Thoracic aorta (tissue), 2 donors: ENCODE results near the gene C11orf71. TPM values are rescaled to one million over a fixed set of nuclear protein-coding genes. Genes with fewer than 3 reads are reported as not detected.

Experiments used
- ATAC-seq: fragments of 150-250 bp; one replicate; pipeline ENCODE4 v1.8.0; 2017; ENCODE audit warnings: low read depth; ENCODE audit not compliant: insufficient number of reproducible peaks, low FRiP score
- DNase-seq: peaks from one replicate; pipeline ENCODE4 v3.0.0-alpha.2; 2020; ENCODE audit warnings: low spot score
- H3K27ac ChIP-seq, 2 donors: fragments of 200-600 bp; sonication (generic); 1 replicate in 1 of 2; 2 replicates in 1 of 2; pipeline ENCODE4 v1.5.1; 2016; ENCODE audit warnings: mild to moderate bottlenecking in 2 of 2, moderate library complexity in 2 of 2
- H3K27me3 ChIP-seq: fragments of 200-600 bp; sonication (generic); replicated peaks from 2 replicates; pipeline ENCODE4 v1.6.0; 2016; ENCODE audit warnings: mild to moderate bottlenecking; ENCODE audit not compliant: insufficient read depth
- H3K36me3 ChIP-seq: fragments of 200-600 bp; sonication (generic); one replicate; pipeline ENCODE4 v1.5.1; 2016
- H3K4me1 ChIP-seq, 2 donors: fragments of 200-600 bp; sonication (generic); 1 replicate in 1 of 2; 2 replicates in 1 of 2; pipeline versions ENCODE4 v1.5.1 to v1.6.0; 2016; ENCODE audit warnings: low read depth in 2 of 2, mild to moderate bottlenecking in 1 of 2; ENCODE audit not compliant: control insufficient read depth in 1 of 2
- H3K4me3 ChIP-seq: fragments of 200-600 bp; sonication (generic); 2 replicates; pipeline ENCODE4 v1.5.1; 2016; ENCODE audit warnings: mild to moderate bottlenecking
- H3K9me3 ChIP-seq: fragments of 200-600 bp; sonication (generic); 2 replicates; pipeline ENCODE4 v1.5.1; 2016
- total RNA-seq, 2 donors: library from RNA; depleted of rRNA; stranded (reverse); fragments of >200 nt; gene quantifications; one replicate each; pipeline versions ENCODE4 v1.1.0 to v1.2.3, GENCODE V29; 2016
- TF ChIP-seq, protein P1 (sequence below): fragments of 200-600 bp; sonication (generic); IDR thresholded peaks from one replicate; pipeline ENCODE4 v1.5.1; 2019; ENCODE audit warnings: antibody characterized with exemption

Gene C11orf71, protein sequence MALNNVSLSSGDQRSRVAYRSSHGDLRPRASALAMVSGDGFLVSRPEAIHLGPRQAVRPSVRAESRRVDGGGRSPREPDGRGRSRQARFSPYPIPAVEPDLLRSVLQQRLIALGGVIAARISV
- 1 to 10 TPM; 2.9 to 4.1 TPM for total RNA-seq

DNA sequence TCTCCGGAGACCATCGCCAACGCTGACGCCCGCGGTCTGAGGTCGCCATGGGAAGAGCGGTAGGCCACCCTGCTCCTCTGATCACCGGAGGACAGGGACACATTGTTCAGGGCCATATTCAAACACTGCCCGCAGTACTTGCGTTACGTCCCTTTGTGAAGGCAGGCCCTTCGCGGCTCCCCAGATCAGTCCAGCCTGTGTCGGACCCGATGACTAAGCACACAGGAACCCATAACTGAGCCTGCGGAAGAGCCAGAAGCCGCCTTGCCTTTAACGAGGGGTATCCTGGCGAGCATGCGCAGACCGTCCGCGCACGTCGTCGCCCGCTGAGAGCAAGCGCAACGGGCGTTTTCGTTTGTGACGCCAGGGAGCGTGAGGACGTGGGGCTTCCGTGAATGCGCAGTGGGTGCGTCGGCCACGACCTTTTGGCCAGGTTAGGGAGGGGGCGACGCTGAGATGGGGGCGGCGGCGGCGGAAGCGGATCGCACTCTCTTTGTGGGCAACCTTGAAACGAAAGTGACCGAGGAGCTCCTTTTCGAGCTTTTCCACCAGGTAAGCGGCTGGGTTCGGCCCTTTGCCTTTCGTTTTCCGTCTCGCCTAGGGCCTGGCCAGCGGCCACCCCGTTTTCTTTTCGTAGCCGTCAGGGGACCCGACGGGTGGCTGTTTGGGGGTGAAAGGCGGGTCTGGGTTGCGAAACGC lies at the start of gene C11orf71, which contains the start of gene RBM7:
C11orf71 (minus strand) TSS at position 296 of the 699 bp plus-strand sequence; CDS start at position 116, 180 bp downstream.
RBM7 (plus strand) TSS at position 451 of the 699 bp plus-strand sequence; CDS start at position 457, 6 bp downstream.
- TF ChIP-seq, protein P1, sequence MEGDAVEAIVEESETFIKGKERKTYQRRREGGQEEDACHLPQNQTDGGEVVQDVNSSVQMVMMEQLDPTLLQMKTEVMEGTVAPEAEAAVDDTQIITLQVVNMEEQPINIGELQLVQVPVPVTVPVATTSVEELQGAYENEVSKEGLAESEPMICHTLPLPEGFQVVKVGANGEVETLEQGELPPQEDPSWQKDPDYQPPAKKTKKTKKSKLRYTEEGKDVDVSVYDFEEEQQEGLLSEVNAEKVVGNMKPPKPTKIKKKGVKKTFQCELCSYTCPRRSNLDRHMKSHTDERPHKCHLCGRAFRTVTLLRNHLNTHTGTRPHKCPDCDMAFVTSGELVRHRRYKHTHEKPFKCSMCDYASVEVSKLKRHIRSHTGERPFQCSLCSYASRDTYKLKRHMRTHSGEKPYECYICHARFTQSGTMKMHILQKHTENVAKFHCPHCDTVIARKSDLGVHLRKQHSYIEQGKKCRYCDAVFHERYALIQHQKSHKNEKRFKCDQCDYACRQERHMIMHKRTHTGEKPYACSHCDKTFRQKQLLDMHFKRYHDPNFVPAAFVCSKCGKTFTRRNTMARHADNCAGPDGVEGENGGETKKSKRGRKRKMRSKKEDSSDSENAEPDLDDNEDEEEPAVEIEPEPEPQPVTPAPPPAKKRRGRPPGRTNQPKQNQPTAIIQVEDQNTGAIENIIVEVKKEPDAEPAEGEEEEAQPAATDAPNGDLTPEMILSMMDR = no peak
- peak within 1 kb of the TSS; percentile 98 to 99 for H3K27ac ChIP-seq
- peaks cover 6% of the 10 kb centered on the region for H3K36me3 ChIP-seq
- H3K4me3 ChIP-seq = peak within 1 kb of the TSS; percentile 98
- DNase-seq (peak; percentile 91), ATAC-seq (peak; percentile 95)
- peaks cover 42 to 52% of the 10 kb centered on the region in 2 donors for H3K4me1 ChIP-seq
- no peaks in the 10 kb centered on the region for H3K27me3 ChIP-seq
- no peaks in the 10 kb centered on the region for H3K9me3 ChIP-seq

DNA sequence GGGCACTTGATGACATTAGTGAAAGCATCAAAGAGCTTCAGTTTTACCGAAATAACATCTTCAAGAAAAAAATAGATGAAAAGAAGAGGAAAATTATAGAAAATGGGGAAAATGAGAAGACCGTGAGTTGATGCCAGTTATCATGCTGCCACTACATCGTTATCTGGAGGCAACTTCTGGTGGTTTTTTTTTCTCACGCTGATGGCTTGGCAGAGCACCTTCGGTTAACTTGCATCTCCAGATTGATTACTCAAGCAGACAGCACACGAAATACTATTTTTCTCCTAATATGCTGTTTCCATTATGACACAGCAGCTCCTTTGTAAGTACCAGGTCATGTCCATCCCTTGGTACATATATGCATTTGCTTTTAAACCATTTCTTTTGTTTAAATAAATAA lies 49.5 kb upstream of the C11orf71 start:
- peaks cover 0 to 3% of the 10 kb centered on the region in 2 donors for H3K4me1 ChIP-seq
- H3K27ac ChIP-seq = no peak overlapping the region
- no peak for DNase-seq
- H3K27me3 ChIP-seq = no peaks in the 10 kb centered on the region
- ATAC-seq = no peak
- H3K9me3 ChIP-seq = no peaks in the 10 kb centered on the region
- TF ChIP-seq, protein P1 = no peak
- H3K4me3 ChIP-seq = no peak overlapping the region
- peaks cover 10% of the 10 kb centered on the region for H3K36me3 ChIP-seq

DNA sequence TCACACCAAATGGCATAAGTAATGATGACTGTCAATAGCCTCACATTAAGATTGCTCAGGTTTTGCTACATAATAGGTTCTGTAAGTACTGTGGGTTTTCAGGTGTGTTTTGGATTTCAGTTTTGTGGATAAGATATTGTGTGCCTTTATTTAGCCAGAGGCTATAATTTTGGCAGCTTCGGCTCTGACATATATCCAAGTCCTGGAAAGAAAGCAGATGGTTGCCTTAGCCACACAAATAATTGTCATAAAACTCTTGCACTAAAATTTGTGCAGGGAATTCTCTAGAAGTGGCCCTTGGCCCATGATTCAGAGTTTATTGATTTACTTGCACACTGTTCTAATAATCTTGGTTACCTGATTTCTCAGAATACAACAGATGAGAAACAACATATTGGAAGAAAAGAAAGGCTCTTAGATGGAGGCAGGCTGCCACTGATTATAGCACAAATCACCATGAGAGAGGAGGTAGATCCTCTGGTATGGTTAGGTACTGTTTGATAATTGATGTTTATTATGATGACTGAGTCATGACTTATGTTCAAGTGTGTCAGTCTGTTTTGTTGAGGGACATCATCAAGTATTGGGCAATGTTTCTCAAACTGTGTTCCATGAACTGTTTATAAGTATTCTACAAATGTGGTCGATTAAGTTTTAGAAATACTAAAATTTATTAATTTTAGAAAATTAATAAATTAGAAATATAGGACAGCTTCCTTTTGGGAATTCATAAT lies 48.6 kb upstream of the C11orf71 start:
- H3K36me3 ChIP-seq = peaks cover 10% of the 10 kb centered on the region
- peaks cover 0 to 3% of the 10 kb centered on the region in 2 donors for H3K4me1 ChIP-seq
- TF ChIP-seq, protein P1 = no peak
- H3K27me3 ChIP-seq = no peaks in the 10 kb centered on the region
- DNase-seq = no peak
- no peak overlapping the region for H3K4me3 ChIP-seq
- no peaks in the 10 kb centered on the region for H3K9me3 ChIP-seq
- ATAC-seq = no peak
- H3K27ac ChIP-seq = no peak overlapping the region

DNA sequence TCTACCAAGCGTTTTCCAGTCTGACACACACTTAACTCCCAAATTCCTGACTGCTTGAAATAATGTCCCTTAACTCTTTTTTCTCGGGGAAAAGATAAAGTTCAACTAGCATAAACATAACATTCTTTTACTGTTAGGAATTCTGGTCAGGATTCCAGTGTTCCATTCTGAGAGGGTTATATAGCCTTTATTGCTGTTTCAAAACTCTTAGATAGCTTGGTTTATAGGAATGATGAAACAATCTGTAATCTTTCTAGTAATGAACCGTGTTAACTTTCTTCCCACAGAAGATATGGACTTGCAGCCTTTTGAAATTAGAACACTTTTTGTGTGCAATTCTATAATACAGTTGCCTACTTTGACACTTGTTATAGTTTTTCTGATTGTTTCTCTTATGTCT lies 47.6 kb upstream of the C11orf71 start:
- Histone ChIP-seq H3K27ac (no peak overlapping the region), H3K9me3 (no peaks in the 10 kb centered on the region), H3K27me3 (no peaks in the 10 kb centered on the region), H3K4me3 (no peak overlapping the region), H3K4me1 (peaks cover 0 to 3% of the 10 kb centered on the region in 2 donors), H3K36me3 (peaks cover 10% of the 10 kb centered on the region)
- DNase-seq (no peak), ATAC-seq (no peak)
- TF ChIP-seq, protein P1 = no peak

DNA sequence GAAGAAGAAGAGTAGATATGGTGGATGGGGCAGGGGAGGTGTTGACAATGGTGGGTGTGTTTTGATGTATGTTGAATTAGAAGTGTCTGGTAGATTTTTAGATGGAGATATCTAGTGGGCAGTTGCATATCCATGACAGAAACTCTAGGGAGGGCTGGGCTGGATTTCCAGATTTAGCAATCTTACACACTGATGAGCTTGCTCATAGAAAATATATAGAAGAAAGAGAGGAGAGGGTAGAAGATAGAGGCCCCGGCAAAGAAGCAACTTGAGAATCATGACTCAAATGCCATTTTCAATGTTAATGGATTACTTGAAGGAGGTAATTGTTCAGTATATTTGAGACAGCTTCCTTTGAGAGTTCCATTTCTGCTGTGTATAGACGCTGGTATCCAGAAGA lies 47.1 kb upstream of the C11orf71 start:
- no peak for DNase-seq
- no peak for ATAC-seq
- no peak overlapping the region for H3K27ac ChIP-seq
- TF ChIP-seq, protein P1 = no peak
- no peak overlapping the region for H3K4me3 ChIP-seq
- H3K4me1 ChIP-seq = peaks cover 0 to 3% of the 10 kb centered on the region in 2 donors
- H3K9me3 ChIP-seq = no peaks in the 10 kb centered on the region
- H3K36me3 ChIP-seq = peaks cover 10% of the 10 kb centered on the region
- H3K27me3 ChIP-seq = no peaks in the 10 kb centered on the region
